Fibroblast of the aortic adventitia (primary cell): Measurements from ENCODE around the gene DYRK1A. TPM values are rescaled to one million over a fixed set of nuclear protein-coding genes. Genes with fewer than 3 reads are reported as not detected.

Experiments used
- DNase-seq: peaks from one replicate; pipeline ENCODE4 v3.0.0-alpha.2; 2010; ENCODE audit warnings: low read depth
- H3K4me3 ChIP-seq: 2 replicates; pipeline ENCODE4 v1.5.1; 2011; ENCODE audit warnings: low read depth, mild to moderate bottlenecking, control low read depth, low read length, moderate library complexity
- total RNA-seq: library from RNA; depleted of rRNA; stranded (reverse); fragments of >200 nt; gene quantifications from 2 replicates; pipeline ENCODE4 v1.2.3, GENCODE V29; 2012; ENCODE audit warnings: low replicate concordance
- TF ChIP-seq, protein P1 (sequence below): IDR thresholded peaks from 2 replicates; pipeline ENCODE4 v1.5.1; 2011; ENCODE audit warnings: mild to moderate bottlenecking, low read length, control low read depth, inconsistent platforms; ENCODE audit not compliant: insufficient read depth

The DYRK1A gene
- total RNA-seq, 1 donor = 80.2 TPM

DNA sequence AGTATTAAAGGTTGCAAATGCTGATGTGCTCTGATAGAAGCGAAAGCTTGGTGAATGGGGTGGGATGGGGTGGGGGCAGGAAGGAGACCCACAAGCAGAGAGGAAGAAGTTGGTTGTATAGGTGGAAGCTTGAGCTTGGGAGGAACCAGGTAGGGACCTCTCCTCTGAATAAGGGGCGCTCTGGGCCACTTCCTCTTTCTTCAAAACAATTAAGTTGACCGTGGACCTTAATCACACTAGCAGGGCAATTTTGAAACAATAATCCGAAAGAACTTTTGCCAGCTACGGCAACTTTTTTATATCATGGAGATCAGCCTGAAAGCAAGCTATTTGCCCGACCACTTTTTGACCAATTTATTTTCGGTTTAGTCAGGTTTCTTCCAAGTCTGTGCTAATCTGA is 1.9 kb upstream of the DYRK1A start:
- TF ChIP-seq, protein P1, sequence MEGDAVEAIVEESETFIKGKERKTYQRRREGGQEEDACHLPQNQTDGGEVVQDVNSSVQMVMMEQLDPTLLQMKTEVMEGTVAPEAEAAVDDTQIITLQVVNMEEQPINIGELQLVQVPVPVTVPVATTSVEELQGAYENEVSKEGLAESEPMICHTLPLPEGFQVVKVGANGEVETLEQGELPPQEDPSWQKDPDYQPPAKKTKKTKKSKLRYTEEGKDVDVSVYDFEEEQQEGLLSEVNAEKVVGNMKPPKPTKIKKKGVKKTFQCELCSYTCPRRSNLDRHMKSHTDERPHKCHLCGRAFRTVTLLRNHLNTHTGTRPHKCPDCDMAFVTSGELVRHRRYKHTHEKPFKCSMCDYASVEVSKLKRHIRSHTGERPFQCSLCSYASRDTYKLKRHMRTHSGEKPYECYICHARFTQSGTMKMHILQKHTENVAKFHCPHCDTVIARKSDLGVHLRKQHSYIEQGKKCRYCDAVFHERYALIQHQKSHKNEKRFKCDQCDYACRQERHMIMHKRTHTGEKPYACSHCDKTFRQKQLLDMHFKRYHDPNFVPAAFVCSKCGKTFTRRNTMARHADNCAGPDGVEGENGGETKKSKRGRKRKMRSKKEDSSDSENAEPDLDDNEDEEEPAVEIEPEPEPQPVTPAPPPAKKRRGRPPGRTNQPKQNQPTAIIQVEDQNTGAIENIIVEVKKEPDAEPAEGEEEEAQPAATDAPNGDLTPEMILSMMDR = no peak
- H3K4me3 ChIP-seq = no peak overlapping the region
- DNase-seq = no peak

DNA sequence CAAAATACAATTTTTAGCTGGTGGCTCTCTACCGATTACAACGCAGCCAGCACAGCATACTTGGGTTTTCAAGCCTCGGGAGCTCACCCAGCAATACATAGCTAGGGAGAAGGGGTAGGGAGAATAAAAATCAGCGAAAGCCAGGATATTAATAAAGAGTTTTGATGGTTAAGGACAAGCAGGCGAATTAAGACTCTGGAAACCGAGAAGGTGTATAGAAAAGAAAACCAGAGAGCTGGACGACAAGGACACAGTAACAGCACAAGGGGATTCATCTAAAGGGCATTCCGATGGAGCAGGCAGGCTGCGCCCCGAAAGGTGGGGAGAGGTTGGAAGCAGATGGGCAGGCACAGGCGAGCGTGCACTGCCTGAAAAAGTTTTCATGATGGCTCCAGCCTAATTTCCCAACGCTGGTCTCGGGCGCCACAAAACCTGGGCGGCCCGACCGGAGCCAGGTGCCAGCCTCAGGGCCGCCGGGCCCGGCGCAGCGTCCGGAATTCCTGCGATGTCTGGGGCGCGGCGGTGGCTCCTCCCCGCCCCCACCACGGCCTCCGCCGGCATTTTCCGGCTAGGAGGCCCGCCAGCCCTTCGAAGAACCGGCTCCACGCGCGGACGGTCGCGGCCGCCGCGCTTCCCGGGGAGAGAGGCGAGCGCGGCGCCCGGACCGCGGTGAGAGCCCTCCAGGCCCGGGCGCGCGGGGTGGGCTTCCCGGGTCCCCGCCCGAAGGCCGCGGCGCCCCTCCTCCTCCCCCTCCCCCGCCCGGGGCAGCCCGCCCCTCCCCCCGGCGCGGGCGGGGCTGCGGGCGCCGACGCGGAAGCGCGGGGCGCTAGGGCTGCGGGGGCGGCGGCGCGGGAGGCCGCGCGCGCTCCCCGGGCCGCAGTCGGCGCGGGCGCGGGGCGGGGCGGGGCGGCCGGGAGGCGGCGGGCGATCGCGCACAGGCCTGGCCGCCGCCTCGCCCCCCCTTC is 774 bp upstream of the DYRK1A start:
- TF ChIP-seq, protein P1 = no peak
- DNase-seq = peak; percentile 57

DNA sequence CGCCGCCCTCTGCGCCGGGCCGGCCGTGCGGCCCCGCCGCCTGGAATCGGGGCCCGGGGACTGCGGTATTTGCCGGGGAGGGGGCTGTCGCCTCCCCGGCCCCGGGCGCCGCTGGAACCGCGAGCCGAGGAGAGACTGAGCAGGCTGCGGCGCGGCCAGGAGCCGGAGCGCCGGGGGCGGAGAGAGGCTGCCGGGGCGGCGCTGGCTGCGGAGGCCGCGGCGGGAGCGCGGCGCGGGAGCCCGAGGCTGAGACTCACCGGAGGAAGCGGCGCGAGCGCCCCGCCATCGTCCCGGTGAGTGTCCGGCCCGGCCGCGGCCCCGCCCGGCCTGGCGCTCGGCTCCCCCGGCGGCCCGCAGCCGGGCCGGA is 746 bp downstream of the DYRK1A start:
- TF ChIP-seq, protein P1 = no peak

More for the DNA sequence above, 774 bp upstream of the DYRK1A start:
- H3K4me3 ChIP-seq = peak overlapping the region; percentile 68

DNA sequence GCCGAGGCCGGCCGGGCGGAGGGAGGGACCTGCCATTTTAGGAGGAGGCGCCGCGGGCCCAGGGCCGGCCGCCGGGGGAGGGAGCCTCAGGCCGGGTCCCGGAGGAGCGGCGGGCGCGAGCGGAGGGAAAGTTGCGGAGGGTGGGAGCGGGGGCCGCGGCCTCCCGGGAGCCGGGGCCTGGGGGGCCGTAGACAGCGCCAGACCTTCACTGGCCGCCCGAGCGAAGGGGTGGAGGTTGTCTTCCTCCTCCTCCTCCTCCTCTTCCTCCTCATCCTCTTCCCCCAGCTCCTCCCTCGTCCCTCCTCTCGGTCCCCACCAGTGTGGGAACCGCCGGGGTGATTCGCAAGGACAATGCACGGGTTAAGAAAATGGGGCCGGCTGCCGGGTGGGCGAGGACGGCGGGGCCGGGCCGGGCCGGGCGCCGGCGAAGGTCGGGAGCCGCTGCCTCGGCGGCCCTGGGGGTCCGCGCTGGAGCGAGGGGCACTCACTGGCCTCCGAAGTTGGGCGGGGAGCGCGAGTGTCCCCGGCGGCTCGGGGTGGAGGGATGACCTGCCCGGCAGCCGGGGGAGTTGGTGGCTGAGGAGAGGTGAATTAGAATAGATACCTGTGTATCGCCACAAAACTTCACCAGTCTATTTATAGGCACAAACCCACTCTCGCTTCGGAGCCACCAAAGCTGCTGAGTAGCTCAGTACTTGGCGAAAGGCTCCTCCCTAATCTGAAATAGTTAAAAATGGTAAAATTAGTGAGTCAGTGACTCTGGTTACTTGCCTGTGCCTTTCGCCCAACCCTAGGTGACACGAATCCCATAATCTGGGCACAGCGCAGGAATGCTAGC is 1.3 kb downstream of the DYRK1A start:
- peak; percentile 47 for DNase-seq
- H3K4me3 ChIP-seq = peak overlapping the region; percentile 66
- TF ChIP-seq, protein P1 = no peak

More for the DNA sequence above, 746 bp downstream of the DYRK1A start:
- DNase-seq = no peak
- peak overlapping the region; percentile 66 for H3K4me3 ChIP-seq

GRCh38 chr21:37368541-37369279 is 2.1 kb downstream of the DYRK1A start:
- TF ChIP-seq, protein P1 = no peak
- peak; percentile 58 for DNase-seq
- H3K4me3 ChIP-seq = peak overlapping the region; percentile 66

- DNase-seq = no peak
- peak overlapping the region; percentile 66 for H3K4me3 ChIP-seq
- TF ChIP-seq, protein P1 = no peak
Observed at GRCh38 chr21:37369307-37369854, 2.8 kb downstream of the DYRK1A start.
